HG03108 (cell line): Measurements from ENCODE around the gene FAM32A.

Source experiments
- ATAC-seq: cut with Tn5 transposase; IDR thresholded peaks from one replicate; pipeline ENCODE4 v1.9.1; 2021; ENCODE audit warnings: moderate library complexity; ENCODE audit not compliant: unreplicated experiment

The FAM32A gene

GRCh38 chr19:16224293-16225045 is 39.3 kb downstream of the FAM32A start:
- ATAC-seq, result no peak

- no peak for ATAC-seq
Observed at GRCh38 chr19:16225279-16226183, 40.3 kb downstream of the FAM32A start.

- no peak for ATAC-seq
Observed at GRCh38 chr19:16226184-16226591, 41.0 kb downstream of the FAM32A start.

- no peak for ATAC-seq
Observed at GRCh38 chr19:16226878-16227836, 41.9 kb downstream of the FAM32A start.

- no peak for ATAC-seq
Observed at GRCh38 chr19:16227837-16228636, 42.8 kb downstream of the FAM32A start.

GRCh38 chr19:16228637-16229321 is 43.6 kb downstream of the FAM32A start:
- no peak for ATAC-seq

GRCh38 chr19:16229322-16229641 is 44.1 kb downstream of the FAM32A start:
- ATAC-seq, result no peak

- ATAC-seq, result no peak
Observed at GRCh38 chr19:16232127-16232526, 46.9 kb downstream of the FAM32A start.

- no peak for ATAC-seq
Observed at GRCh38 chr19:16232568-16232967, 47.4 kb downstream of the FAM32A start.

GRCh38 chr19:16233081-16233776 is 48.0 kb downstream of the FAM32A start:
- no peak for ATAC-seq

- ATAC-seq, result no peak
Observed at GRCh38 chr19:16233836-16234551, 48.8 kb downstream of the FAM32A start.

GRCh38 chr19:16234552-16235445 is 49.6 kb downstream of the FAM32A start:
- ATAC-seq, result no peak

- no peak for ATAC-seq
Observed at GRCh38 chr19:16235811-16236652, 50.8 kb downstream of the FAM32A start.
